SH-SY5Y (cell line): Measurements from ENCODE around the gene PPP2R2C.

Experiments used
- GATA2 ChIP-seq: IDR thresholded peaks from 2 replicates; pipeline ENCODE4 v1.6.1; 2011; ENCODE audit warnings: mild to moderate bottlenecking, low read depth, low read length
- GATA3 ChIP-seq: IDR thresholded peaks from 2 replicates; pipeline ENCODE4 v1.6.1; 2011; ENCODE audit warnings: low read depth, mild to moderate bottlenecking, low read length, moderate library complexity

The PPP2R2C gene

DNA sequence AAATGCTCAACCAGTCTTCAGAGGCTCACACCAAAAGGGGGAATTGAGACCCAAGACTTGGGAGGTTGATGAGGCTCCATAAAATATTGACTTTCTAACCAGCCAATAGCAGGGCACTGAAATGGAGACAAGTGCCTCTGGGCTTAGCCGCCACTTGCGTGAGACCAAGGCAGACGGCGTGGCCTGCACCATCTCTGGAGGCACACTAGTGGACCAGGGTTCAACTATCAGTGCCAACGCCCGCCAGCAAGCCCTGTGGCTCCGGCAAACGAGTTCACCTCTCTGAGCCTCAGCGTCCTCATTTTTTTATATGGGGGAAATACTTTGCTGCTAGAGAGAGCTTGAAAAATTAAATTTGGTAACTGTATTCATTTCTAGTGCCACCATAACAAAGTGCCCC lies 50.3 kb downstream of the PPP2R2C start:
- no peak for TF ChIP-seq GATA3
- no peak for TF ChIP-seq GATA2

DNA sequence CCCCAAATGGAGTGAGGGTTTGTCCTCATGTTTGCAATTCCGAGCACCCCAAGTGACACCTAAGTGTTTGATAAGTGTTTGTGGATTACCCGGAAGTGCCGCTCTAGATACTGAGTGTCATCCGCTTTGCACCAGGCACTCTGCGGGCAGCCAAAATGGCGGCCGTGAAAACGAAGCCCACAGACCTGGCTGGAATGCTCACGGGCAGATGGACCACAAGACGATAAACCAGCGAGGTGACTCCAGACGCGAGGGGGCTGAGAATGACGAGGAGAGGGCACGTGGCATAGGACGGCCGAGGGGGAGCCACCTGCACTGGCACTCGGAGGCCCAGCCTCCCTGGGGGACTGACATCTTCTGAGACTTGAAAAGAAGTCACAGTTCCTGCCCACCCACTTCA lies 51.0 kb downstream of the PPP2R2C start:
- TF ChIP-seq GATA2 = no peak

DNA sequence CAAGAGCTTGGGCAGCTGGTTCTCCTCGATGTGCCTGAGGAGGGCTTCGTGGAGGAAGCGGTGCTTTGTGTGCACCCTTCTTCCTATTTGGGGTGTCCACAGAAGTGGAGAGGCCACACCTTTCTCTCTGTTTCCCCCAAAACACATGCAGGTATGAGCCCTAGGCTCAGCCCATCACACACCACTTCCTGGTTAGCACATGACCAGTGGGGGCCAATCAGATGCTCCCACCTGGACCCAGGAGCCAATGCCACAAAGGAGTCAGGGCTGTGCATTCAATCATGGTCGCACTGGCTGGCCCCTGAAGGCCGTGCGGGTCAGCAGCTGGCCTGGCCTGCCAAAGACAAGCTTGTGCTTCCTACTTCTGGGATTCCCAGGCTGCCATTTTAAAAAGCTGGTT lies 51.4 kb downstream of the PPP2R2C start:
- TF ChIP-seq GATA3 (no peak), GATA2 (no peak)

DNA sequence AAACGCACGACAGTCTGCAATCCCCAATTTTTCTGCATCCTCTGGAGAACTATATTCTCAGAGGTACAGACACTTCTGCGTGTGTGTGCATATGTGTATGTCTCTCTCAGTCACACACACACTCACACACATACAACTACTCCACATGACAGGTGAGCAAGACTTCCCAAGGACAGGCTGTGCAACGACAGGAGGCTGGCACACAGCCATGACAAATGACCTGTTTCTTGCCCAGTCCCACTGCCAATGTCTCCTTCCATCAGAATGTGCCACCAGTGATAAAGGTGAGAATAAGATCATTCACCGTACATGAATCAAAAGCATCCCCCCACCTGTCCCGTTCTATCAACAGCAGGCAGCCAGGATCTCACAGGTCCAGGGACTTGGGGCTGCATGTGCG lies 52.4 kb downstream of the PPP2R2C start:
- TF ChIP-seq GATA3 = no peak
- TF ChIP-seq GATA2 = no peak

DNA sequence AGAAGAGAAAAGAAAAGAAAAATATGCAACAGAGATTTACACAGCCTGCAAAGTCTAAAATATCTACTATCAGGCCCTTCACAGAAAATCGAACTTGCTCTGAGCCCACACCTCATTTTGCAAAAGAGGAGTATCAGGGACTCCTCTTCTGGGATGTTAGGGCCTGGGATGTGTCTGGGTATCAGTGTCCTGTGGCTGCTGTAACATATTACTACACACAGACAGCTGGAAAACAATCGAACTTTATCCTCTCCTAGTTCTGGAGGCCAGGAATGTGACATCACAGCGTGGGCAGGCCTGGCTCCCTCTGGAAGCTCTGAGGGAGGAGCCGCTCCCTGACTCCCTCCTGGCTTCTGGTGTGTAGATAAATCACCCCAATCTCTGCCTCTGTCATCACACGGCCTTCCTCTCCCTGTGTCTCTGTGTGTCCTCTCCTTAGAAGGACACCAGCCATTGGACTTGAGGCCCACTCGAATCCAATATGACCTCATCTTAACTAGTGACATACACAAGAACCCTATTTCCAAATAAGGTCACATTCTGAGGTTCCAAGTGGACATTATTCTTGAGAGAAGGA lies 52.9 kb downstream of the PPP2R2C start:
- TF ChIP-seq GATA3 (no peak), GATA2 (no peak)

DNA sequence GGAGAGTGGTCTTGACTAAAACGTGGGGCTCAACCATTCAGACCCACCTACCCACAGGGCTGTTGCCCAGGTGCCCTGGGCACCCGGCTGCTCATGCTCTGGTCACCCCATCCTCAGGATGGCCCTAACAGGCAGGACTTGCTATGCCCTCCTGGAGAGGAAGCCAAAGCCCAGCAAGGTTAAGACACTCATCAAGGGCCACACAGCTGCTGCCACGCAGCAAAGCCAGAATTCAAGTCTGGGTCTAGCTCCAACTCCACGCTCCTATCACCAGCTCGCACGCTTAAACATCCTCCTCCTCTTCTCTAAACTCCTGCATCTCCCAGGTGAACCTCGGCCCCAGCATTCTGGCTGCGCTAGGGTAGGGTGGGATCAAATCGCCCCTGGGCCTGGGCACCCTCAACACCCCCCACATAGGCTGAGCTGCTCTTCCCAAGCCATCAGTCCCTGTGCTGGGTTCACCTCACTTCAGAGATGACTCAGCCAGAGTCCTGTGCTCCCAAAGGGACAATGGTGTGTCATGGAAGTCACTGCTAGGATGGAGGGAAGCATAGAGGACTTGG lies 54.1 kb downstream of the PPP2R2C start:
- no peak for TF ChIP-seq GATA3
- TF ChIP-seq GATA2 = no peak

DNA sequence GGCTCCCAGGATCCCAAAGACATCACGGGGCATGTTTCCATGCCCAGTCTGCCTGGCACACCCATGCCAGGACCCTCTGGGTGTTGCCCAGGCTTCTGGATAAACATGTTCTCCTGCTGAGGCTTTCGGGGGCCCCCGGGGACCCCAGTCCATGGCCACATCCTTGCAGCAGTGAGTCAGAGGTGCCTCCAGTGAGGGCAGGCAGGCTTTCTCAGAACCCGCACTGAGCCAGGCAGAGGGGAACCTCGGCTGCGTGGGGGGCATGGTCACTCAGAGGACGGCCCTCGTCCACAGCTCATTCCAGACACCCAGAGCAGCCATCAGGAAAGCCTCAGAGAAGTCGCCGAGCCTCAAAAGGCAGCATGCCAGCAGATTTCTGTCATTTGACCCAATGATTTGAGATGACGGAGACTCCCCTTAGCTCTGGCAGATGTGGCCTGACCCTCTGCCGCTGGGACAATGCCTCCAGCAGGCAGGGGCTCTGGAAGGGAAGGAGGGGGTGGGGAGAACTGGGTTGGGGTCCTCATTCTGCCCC lies 54.8 kb downstream of the PPP2R2C start:
- TF ChIP-seq GATA3 (no peak), GATA2 (no peak)

DNA sequence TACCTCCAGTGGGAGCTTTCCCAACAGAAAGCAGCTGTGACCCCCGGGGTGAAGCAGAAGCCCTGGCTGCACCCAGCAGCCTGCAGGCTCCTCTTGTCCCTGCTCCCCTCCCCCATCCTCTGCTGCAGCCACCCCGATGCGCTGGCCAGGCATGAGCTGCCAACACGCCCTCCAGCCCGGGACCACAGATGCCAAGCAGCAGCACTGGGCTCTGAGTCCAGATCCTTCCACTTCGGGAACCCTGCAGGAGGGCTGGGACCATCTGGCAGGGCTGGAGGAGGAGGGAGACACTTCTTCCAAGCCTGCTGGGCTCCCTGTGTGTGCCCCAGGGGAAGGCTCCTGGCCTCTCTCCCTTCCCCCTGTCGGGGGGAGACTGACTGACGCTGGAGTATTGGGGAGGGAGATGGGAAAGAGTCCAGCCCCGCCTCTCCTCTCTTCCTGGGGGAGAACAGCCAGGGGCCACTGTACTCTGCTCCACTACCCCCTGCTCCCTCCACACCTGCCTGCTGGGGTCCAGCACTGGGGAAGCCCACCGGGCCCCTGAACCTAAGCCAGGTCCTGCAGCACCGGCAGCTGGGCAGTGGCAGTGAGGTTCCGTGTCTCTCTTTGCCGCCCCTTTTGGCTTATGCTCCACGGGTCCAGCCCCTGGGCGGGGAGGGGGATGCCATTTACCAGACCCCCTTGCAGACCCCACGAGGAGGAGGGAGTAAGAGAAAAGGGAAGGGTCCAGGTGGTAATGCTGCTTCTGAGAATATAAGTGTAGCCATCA lies 55.7 kb downstream of the PPP2R2C start:
- TF ChIP-seq GATA2 = no peak; the same call in 1 of the 2 replicates
- no peak for TF ChIP-seq GATA3

DNA sequence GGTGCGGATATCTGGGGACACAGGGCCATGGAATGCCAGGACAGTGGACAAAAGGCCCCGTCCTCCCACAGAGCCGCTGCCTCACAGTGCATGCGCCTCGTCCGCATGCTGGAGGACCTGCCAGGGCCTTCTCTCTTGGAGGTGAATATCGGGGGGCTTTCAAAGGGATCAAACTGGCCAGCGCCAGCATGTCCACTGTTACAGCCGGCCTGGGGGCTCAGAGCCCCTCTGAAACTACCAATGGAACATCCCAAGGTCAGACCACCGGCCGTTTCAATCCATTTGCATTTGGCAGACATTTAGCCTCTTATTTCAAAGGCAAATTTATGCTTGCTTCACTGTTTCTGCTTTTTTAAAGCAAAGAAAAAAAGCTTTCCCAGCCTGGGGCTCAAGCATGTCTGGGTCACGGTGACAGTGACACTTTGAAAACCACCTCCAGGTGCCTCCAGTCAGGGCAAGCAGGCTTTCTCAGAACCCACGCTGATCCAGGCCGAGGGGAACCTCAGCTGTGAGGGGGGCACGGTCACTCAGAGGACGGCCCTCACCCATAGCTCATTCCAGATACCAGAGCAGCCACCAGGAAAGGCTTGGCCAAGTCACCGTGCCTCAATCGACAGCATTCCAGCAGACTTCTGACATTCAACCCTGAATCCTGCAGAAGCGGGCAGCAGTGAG lies 57.2 kb downstream of the PPP2R2C start:
- TF ChIP-seq GATA3 = no peak
- TF ChIP-seq GATA2 = no peak

DNA sequence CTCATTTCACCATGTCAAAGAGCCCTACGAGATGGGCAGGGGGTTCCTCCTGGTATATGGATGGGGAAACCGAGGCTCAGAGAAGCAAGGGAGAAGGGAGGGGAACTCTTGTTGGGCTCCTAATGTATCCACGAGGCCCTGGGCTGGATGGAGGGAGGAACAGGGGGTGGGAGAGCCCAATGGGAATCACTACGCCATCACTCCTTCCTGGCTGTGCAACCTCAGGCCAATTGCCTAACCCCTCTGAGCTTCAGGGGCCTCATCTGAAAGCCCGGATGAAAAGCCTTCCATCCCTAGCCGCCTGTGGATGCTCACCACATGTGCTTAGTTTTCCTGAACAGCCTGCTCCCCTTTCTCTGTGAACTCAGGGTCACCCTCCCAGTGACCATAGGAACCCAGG lies 57.8 kb downstream of the PPP2R2C start:
- no peak for TF ChIP-seq GATA2
- TF ChIP-seq GATA3 = no peak

DNA sequence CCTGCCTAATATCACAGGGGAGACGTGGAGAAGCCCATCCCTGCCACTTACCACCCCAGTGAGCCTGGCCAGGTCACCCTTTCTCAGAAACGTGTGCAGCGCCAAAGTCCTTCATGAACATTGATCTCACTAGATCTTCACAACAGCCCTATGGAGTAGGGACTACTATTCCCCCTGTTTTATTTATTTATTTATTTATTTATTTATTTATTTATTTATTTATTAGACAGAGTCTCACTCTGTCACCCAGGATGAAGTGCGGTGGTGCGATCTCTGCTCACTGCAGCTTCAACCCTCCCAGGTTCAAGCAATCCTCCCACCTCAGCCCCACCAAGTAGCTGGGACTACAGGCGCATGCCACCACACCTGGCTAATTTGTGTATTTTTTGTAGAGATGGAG lies 61.8 kb downstream of the PPP2R2C start:
- TF ChIP-seq GATA3 = no peak
- TF ChIP-seq GATA2 = no peak

DNA sequence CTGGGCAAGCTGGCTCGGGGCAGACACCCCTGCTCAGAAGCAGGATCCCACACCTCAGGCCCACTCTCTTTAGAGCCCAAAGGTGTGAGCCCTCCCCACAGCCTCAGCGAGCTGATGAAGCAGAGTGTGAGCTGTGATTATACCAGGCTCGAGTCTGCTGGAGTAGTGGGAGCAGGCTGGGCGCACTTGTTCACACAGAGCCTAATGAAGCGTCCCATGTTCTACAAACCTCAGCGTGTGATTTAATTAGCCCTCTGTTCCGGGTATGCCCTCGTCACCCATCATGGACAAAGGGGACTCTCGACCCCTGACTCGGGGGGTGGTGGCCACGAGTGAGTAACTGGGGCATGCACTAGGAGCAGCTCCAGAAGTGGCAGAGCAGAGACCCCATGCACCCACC lies 62.3 kb downstream of the PPP2R2C start:
- TF ChIP-seq GATA2 (no peak), GATA3 (no peak)

DNA sequence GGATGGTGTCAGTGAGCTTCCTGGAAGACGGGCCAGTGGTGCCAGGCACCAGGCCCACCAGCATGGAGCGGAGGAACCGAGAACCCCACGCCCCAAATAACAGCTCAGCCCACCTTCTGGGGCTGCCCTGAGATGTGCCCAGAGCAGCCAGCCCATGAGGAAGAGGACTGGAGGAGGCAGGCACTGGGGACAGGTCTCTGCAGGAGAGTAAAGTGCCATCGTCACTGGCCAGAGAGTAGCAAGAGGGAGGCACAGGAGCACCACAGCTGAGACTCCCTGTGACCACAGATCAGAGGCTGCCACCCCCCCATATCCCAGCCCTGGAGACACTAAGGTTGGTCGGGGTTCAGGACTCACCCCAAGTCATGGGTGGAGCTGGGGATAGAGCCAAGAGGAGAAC lies 63.0 kb downstream of the PPP2R2C start:
- TF ChIP-seq GATA3 (no peak), GATA2 (no peak)

DNA sequence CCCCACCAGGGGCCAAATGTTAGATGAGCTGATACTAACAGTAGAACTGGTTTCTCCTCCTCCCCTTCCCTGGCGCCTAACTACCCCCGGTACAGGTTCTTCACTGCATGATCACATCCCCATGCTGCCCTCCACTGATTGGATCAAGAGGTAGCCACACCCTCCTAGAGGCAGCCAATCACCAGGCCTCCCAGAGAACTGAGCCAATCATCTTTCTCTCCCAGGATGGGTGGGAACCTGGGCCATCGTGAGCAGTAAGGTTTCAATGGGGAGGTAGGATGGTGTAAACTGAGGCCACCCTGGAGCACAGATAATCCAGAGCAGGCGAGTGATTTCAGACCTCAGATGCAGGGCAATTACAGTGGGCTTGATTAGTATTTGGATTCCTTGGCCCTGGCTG lies 64.2 kb downstream of the PPP2R2C start:
- no peak for TF ChIP-seq GATA2
- TF ChIP-seq GATA3 = no peak

DNA sequence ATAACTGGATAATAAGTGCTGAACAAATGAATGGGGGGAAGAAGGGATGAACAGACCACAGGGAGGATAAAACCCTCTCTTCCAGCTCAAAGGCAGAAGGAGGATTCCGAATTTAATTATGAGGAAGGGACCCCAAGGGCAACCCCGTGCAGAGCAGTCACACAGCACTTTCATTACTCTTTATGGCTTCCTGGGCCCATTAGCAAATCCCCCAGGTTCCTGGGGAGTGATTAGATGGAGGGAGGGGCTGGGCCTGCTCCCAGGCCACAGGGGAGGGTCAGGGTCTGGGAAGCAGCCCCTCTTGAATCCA lies 67.1 kb downstream of the PPP2R2C start:
- no peak for TF ChIP-seq GATA2
- no peak for TF ChIP-seq GATA3
